Sigmoid colon (tissue), 7 donors: ENCODE data around the gene TCF7L2. TPM values are rescaled to one million over a fixed set of nuclear protein-coding genes. Genes with fewer than 3 reads are reported as not detected.

ENCODE experiments used
- DNase-seq: peaks from one replicate; pipeline ENCODE4 v3.0.0-alpha.2; 2019
- H3K27ac ChIP-seq, 4 donors: fragments of 200-600 bp; sonication (generic); one replicate each; pipeline ENCODE4 v1.5.1; 2016 to 2019; ENCODE audit warnings: mild to moderate bottlenecking in 1 of 4
- H3K27me3 ChIP-seq, 3 donors: fragments of 200-600 bp; sonication (generic); one replicate each; pipeline ENCODE4 v1.5.1; 2019; ENCODE audit warnings: mild to moderate bottlenecking in 1 of 3
- H3K36me3 ChIP-seq, 4 donors: fragments of 200-600 bp; sonication (generic); one replicate each; pipeline ENCODE4 v1.5.1; 2016 to 2019
- H3K4me1 ChIP-seq, 4 donors: fragments of 200-600 bp; sonication (generic); one replicate each; pipeline ENCODE4 v1.5.1; 2017 to 2019
- H3K4me3 ChIP-seq, 4 donors: fragments of 200-600 bp; sonication (generic); one replicate each; pipeline ENCODE4 v1.5.1; 2017 to 2019; ENCODE audit warnings: mild to moderate bottlenecking in 2 of 4, moderate library complexity in 1 of 4
- H3K9me3 ChIP-seq, 4 donors: fragments of 200-600 bp in 3 of 4; sonication (generic) in 3 of 4; one replicate each; pipeline versions ENCODE4 v1.5.1 to v1.6.1; 2013 to 2019
- EP300 ChIP-seq, 4 donors: sonication (generic); formaldehyde crosslinking; IDR thresholded peaks; one replicate each; pipeline ENCODE4 v1.6.1; 2017; ENCODE audit warnings: antibody characterized with exemption in 4 of 4
- POLR2A ChIP-seq, 2 donors: fragments of 450-650 bp; IDR thresholded peaks; one replicate each; pipeline ENCODE4 v1.6.1; 2016; ENCODE audit warnings: antibody characterized with exemption in 2 of 2, mild to moderate bottlenecking in 2 of 2, moderate library complexity in 2 of 2
- POLR2AphosphoS5 ChIP-seq, 4 donors: sonication (generic); formaldehyde crosslinking; IDR thresholded peaks; one replicate each; pipeline ENCODE4 v1.6.1; 2017; ENCODE audit warnings: antibody characterized with exemption in 4 of 4
- WGBS, 2 donors: extraction: QIAGEN DNeasy Blood & Tissue Kit; methylation state at CpG; one replicate each; pipeline ENCODE4 v1.1.7; 2013; 5-methylcytosine and 5-hydroxymethylcytosine counted together
- intact Hi-C: fragments of 100-400 bp; cut with DNase I; formaldehyde crosslinking; loops from one replicate; pipeline ENCODE4 v1.15.1; 2023
- polyA plus RNA-seq, 3 donors: library from polyadenylated mRNA; stranded (reverse); fragments of 200-250 nt; gene quantifications; one replicate each; pipeline ENCODE4 v1.2.3, GENCODE V29; 2013
- total RNA-seq, 4 donors: library from RNA; depleted of rRNA; stranded (reverse); fragments of >200 nt; gene quantifications; one replicate each; pipeline ENCODE4 v1.1.0, GENCODE V29; 2016
- TF ChIP-seq, protein P1 (sequence below), 4 experiments: fragments of 450-650 bp in 3 of 4; fragments of 200-600 bp in 1 of 4; IDR thresholded peaks; one replicate each; pipeline ENCODE4 v1.5.1; 2016 to 2019; ENCODE audit warnings: antibody characterized with exemption in 4 of 4, mild to moderate bottlenecking in 3 of 4, moderate library complexity in 2 of 4
- donor health status: healthy with polysubstance abuse.
- donor health status: Bipolar disorder and iron deficiency.
- donor health status: healthy.

Gene TCF7L2
- total and polyA plus RNA-seq, 7 donors = 15.3 to 40.4 (median 30.0) TPM

GRCh38 chr10:112990271-112990670 lies 40.2 kb downstream of the TCF7L2 start:
- intact Hi-C loops = no loop called here

GRCh38 chr10:112991888-112992491 lies 41.9 kb downstream of the TCF7L2 start:
- 93 to 94% methylated on average over 19 of the region's 19 CpGs for WGBS, 2 donors
- no peak overlapping the region for H3K4me3 ChIP-seq
- no peak for DNase-seq
- peak overlapping the region in 1 of 4 donors; percentile 2 for H3K27ac ChIP-seq
- H3K9me3 ChIP-seq = no peaks in the 10 kb centered on the region
- TF ChIP-seq POLR2A (IDR thresholded peaks at IDR 0.05) (no peak), POLR2AphosphoS5 (IDR thresholded peaks at IDR 0.05) (no peak), EP300 (IDR thresholded peaks at IDR 0.05) (no peak)
- TF ChIP-seq, protein P1, sequence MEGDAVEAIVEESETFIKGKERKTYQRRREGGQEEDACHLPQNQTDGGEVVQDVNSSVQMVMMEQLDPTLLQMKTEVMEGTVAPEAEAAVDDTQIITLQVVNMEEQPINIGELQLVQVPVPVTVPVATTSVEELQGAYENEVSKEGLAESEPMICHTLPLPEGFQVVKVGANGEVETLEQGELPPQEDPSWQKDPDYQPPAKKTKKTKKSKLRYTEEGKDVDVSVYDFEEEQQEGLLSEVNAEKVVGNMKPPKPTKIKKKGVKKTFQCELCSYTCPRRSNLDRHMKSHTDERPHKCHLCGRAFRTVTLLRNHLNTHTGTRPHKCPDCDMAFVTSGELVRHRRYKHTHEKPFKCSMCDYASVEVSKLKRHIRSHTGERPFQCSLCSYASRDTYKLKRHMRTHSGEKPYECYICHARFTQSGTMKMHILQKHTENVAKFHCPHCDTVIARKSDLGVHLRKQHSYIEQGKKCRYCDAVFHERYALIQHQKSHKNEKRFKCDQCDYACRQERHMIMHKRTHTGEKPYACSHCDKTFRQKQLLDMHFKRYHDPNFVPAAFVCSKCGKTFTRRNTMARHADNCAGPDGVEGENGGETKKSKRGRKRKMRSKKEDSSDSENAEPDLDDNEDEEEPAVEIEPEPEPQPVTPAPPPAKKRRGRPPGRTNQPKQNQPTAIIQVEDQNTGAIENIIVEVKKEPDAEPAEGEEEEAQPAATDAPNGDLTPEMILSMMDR (IDR thresholded peaks at IDR 0.05) = no peak
- H3K27me3 ChIP-seq = no peaks in the 10 kb centered on the region
- intact Hi-C loops = no loop called here
- H3K36me3 ChIP-seq = no peaks in the 10 kb centered on the region
- H3K4me1 ChIP-seq = peaks cover 0 to 61% (median 50%) of the 10 kb centered on the region in 4 donors

More at GRCh38 chr10:112990271-112990670, 40.2 kb downstream of the TCF7L2 start:
- H3K9me3 ChIP-seq = no peaks in the 10 kb centered on the region
- H3K27ac ChIP-seq = no peak overlapping the region
- peaks cover 0 to 72% (median 64%) of the 10 kb centered on the region in 4 donors for H3K4me1 ChIP-seq
- WGBS, 2 donors = 90% methylated on average over 8 of the region's 8 CpGs
- no peak for TF ChIP-seq EP300 (IDR thresholded peaks at IDR 0.05)
- no peak for TF ChIP-seq POLR2AphosphoS5 (IDR thresholded peaks at IDR 0.05)
- TF ChIP-seq POLR2A (IDR thresholded peaks at IDR 0.05) = no peak
- TF ChIP-seq, protein P1 (IDR thresholded peaks at IDR 0.05) = no peak
- no peak for DNase-seq
- H3K36me3 ChIP-seq = no peaks in the 10 kb centered on the region
- H3K27me3 ChIP-seq = no peaks in the 10 kb centered on the region
- no peak overlapping the region for H3K4me3 ChIP-seq

GRCh38 chr10:112996462-112996861 lies 46.4 kb downstream of the TCF7L2 start:
- no peak for DNase-seq
- Histone ChIP-seq H3K27ac (no peak overlapping the region), H3K27me3 (no peaks in the 10 kb centered on the region), H3K4me3 (no peak overlapping the region), H3K9me3 (no peaks in the 10 kb centered on the region), H3K4me1 (peaks cover 0 to 55% (median 51%) of the 10 kb centered on the region in 4 donors), H3K36me3 (no peaks in the 10 kb centered on the region)
- intact Hi-C loops = loop anchor here (5.0 kb wide), 1 partner anchor 44 kb away; the partner anchor contains the start of gene TCF7L2
- 79 to 93% methylated on average over 3 of the region's 3 CpGs for WGBS, 2 donors
- TF ChIP-seq POLR2AphosphoS5 (IDR thresholded peaks at IDR 0.05) = no peak

DNA sequence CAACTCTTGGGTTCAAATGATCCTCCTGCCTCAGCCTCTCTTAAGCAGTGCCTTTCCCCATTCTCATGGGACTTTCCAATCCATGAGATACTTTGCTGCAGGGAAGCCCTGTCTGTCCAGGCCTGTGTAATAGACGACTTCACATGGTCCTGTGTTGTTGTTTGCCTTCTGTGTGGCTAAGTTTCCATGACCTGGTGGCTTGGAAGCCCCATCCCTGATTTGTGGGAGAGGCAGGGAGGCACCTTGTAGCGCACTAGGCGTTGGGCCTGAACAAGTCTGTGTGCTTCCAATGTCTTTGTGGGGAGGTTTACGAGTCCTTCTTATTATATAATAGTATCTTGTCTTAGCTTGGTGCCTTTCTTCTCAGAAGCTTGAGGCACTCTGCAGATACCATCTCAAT lies 49.1 kb downstream of the TCF7L2 start:
- peak overlapping the region in 2 of 4 donors; percentile 1 to 79 for H3K27ac ChIP-seq
- no peak for DNase-seq
- TF ChIP-seq POLR2AphosphoS5 (IDR thresholded peaks at IDR 0.05) = no peak
- no peak for TF ChIP-seq POLR2A (IDR thresholded peaks at IDR 0.05)
- no peak for TF ChIP-seq EP300 (IDR thresholded peaks at IDR 0.05)
- TF ChIP-seq, protein P1 (IDR thresholded peaks at IDR 0.05) = no peak

DNA sequence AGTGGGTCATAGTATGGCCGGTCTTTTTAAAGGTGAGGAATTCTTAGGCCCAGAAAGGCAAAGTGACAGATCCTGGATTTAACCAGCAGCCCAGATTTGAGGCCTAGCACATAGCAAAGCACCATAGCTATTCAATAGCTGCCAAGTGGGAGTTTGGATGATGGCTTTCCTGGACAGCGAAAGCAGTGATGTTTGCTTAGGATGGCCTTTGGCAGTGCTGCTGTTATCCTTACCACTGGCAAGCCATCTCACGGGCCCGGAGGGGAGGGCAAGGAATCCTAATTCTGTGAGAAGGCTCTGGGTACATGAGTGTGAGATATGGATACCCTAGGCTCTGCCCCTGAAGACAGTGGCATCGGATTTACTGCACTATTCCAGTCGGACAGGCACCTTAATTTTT lies 50.4 kb downstream of the TCF7L2 start:
- intact Hi-C loops = no loop called here
- H3K27me3 ChIP-seq = no peaks in the 10 kb centered on the region
- H3K4me1 ChIP-seq = peaks cover 0 to 81% (median 65%) of the 10 kb centered on the region in 4 donors
- no peaks in the 10 kb centered on the region for H3K36me3 ChIP-seq
- no peaks in the 10 kb centered on the region for H3K9me3 ChIP-seq
- WGBS, 2 donors = 84 to 87% methylated on average over 6 of the region's 6 CpGs
- DNase-seq = no peak
- TF ChIP-seq, protein P1 (IDR thresholded peaks at IDR 0.05) = no peak
- TF ChIP-seq EP300 (IDR thresholded peaks at IDR 0.05) (no peak), POLR2A (IDR thresholded peaks at IDR 0.05) (no peak), POLR2AphosphoS5 (IDR thresholded peaks at IDR 0.05) (no peak)
- peak overlapping the region; percentile 49 to 79 (median 71) for H3K27ac ChIP-seq
- H3K4me3 ChIP-seq = no peak overlapping the region

More for the DNA sequence above, 49.1 kb downstream of the TCF7L2 start:
- Histone ChIP-seq H3K4me1 (peaks cover 0 to 73% (median 67%) of the 10 kb centered on the region in 4 donors), H3K4me3 (no peak overlapping the region), H3K9me3 (no peaks in the 10 kb centered on the region), H3K36me3 (no peaks in the 10 kb centered on the region), H3K27me3 (no peaks in the 10 kb centered on the region)
- intact Hi-C loops = loop anchor here (5.0 kb wide), 1 partner anchor 47 kb away; the partner anchor contains the start of gene TCF7L2
- 87 to 93% methylated on average over 4 of the region's 4 CpGs for WGBS, 2 donors
